Ureter (tissue), 1 donor: ENCODE data around the gene HOXC13. TPM values are rescaled to one million over a fixed set of nuclear protein-coding genes. Genes with fewer than 3 reads are reported as not detected.
A peak's percentile ranks its signal among the peaks of the same experiment; 100 is the strongest.

Experiments
- DNase-seq: peaks from one replicate; pipeline ENCODE4 v3.0.0-alpha.2; 2020; ENCODE audit warnings: low spot score
- total RNA-seq: library from RNA; stranded (reverse); gene quantifications from one replicate; pipeline ENCODE4 v1.2.4, GENCODE V29; 2023
- donor health status: DM: yes; HTN: yes; CAD: no.

The HOXC13 gene
- total RNA-seq = 0.21 TPM

- peak; percentile 81 for DNase-seq
Observed at GRCh38 chr12:53938326-53939140, at the start of gene HOXC13. Gene HOXC13 (plus strand): TSS chr12:53938831. CDS start chr12:53938907, 76 bp downstream.

- no peak for DNase-seq
Observed at GRCh38 chr12:53890081-53890480, 48.5 kb upstream of the HOXC13 start.

- no peak for DNase-seq
Observed at GRCh38 chr12:53892762-53893395, 45.8 kb upstream of the HOXC13 start.

GRCh38 chr12:53899230-53899629 is 39.4 kb upstream of the HOXC13 start:
- DNase-seq = no peak

- no peak for DNase-seq
Observed at GRCh38 chr12:53907103-53907502, 31.5 kb upstream of the HOXC13 start.

- DNase-seq = no peak
Observed at GRCh38 chr12:53916788-53917655, 21.6 kb upstream of the HOXC13 start.

- no peak for DNase-seq
Observed at GRCh38 chr12:53924521-53925405, 13.9 kb upstream of the HOXC13 start.

- DNase-seq = no peak
Observed at GRCh38 chr12:53927220-53928029, 11.2 kb upstream of the HOXC13 start.

GRCh38 chr12:53928054-53928835 is 10.4 kb upstream of the HOXC13 start:
- DNase-seq = no peak

- DNase-seq = no peak
Observed at GRCh38 chr12:53929527-53929926, 9.1 kb upstream of the HOXC13 start.

- DNase-seq = no peak
Observed at GRCh38 chr12:53930591-53931255, 7.9 kb upstream of the HOXC13 start.

GRCh38 chr12:53931844-53932581 is 6.6 kb upstream of the HOXC13 start:
- DNase-seq = no peak

- no peak for DNase-seq
Observed at GRCh38 chr12:53932915-53933314, 5.7 kb upstream of the HOXC13 start.

- DNase-seq = no peak
Observed at GRCh38 chr12:53935383-53936341, 3.0 kb upstream of the HOXC13 start.

GRCh38 chr12:53937099-53937498 is 1.5 kb upstream of the HOXC13 start:
- DNase-seq = no peak

- no peak for DNase-seq
Observed at GRCh38 chr12:53937596-53938325, 870 bp upstream of the HOXC13 start.
